Measurements from ENCODE around the gene ANKRD36B. TPM values are rescaled to one million over a fixed set of nuclear protein-coding genes. Genes with fewer than 3 reads are reported as not detected.
A peak's percentile ranks its signal among the peaks of the same experiment; 100 is the strongest.
"Not testable (repeated sequence)": the region's sequence is repeated elsewhere in the genome, so short reads cannot be mapped to it uniquely, and the experiment has no call there.

Gene ANKRD36B
- total RNA-seq, 1 experiment from 2014 or later: 79.2 TPM

- H3K9me2 ChIP-seq (replicated peaks; ENCODE audit: insufficient read depth, low read length); H3K9ac ChIP-seq (ENCODE audit: low read length); H3K9me3 ChIP-seq (ENCODE audit: low read length); H4K20me1 ChIP-seq (ENCODE audit: insufficient read depth, low read depth, low read length); H3K4me3 ChIP-seq (ENCODE audit: low read length); H3K4me1 ChIP-seq (ENCODE audit: low read length); DNase-seq; H3K27ac ChIP-seq (ENCODE audit: low read length); H3K4me2 ChIP-seq (ENCODE audit: low read depth, low read length, poor library complexity, severe bottlenecking); H3K36me3 ChIP-seq (ENCODE audit: insufficient read depth, low read length); H2AFZ ChIP-seq (ENCODE audit: low read length); H3K79me2 ChIP-seq (ENCODE audit: low read length); H3K27me3 ChIP-seq (ENCODE audit: low read length): not testable (repeated sequence)
These were observed 22.2 kb upstream of the ANKRD36B start for GRCh38 chr2:97611895-97612294.

- H3K27ac ChIP-seq (ENCODE audit: low read length); H4K20me1 ChIP-seq (ENCODE audit: insufficient read depth, low read depth, low read length); H3K36me3 ChIP-seq (ENCODE audit: insufficient read depth, low read length); H3K4me2 ChIP-seq (ENCODE audit: low read depth, low read length, poor library complexity, severe bottlenecking); H3K4me1 ChIP-seq (ENCODE audit: low read length); H3K9ac ChIP-seq (ENCODE audit: low read length); H3K27me3 ChIP-seq (ENCODE audit: low read length); H3K4me3 ChIP-seq (ENCODE audit: low read length); DNase-seq; H3K9me3 ChIP-seq (ENCODE audit: low read length); H3K9me2 ChIP-seq (replicated peaks; ENCODE audit: insufficient read depth, low read length); H2AFZ ChIP-seq (ENCODE audit: low read length); H3K79me2 ChIP-seq (ENCODE audit: low read length): not testable (repeated sequence)
These were observed 19.1 kb upstream of the ANKRD36B start for GRCh38 chr2:97608745-97609144.

- not testable (repeated sequence) for DNase-seq; H3K27me3 ChIP-seq (ENCODE audit: low read length); H4K20me1 ChIP-seq (ENCODE audit: insufficient read depth, low read depth, low read length); H3K9me3 ChIP-seq (ENCODE audit: low read length); H3K36me3 ChIP-seq (ENCODE audit: insufficient read depth, low read length); H3K9me2 ChIP-seq (replicated peaks; ENCODE audit: insufficient read depth, low read length); H3K27ac ChIP-seq (ENCODE audit: low read length); H3K79me2 ChIP-seq (ENCODE audit: low read length); H3K4me1 ChIP-seq (ENCODE audit: low read length); H3K4me2 ChIP-seq (ENCODE audit: low read depth, low read length, poor library complexity, severe bottlenecking); H3K9ac ChIP-seq (ENCODE audit: low read length); H3K4me3 ChIP-seq (ENCODE audit: low read length); H2AFZ ChIP-seq (ENCODE audit: low read length)
These were observed 16.1 kb upstream of the ANKRD36B start for GRCh38 chr2:97605524-97606339.

GRCh38 chr2:97605109-97605508, 15.4 kb upstream of the ANKRD36B start:
- H3K36me3 ChIP-seq (ENCODE audit: insufficient read depth, low read length); DNase-seq; H3K9me2 ChIP-seq (replicated peaks; ENCODE audit: insufficient read depth, low read length): not testable (repeated sequence)

GRCh38 chr2:97601537-97601936, 11.9 kb upstream of the ANKRD36B start:
- H3K4me3 ChIP-seq (ENCODE audit: low read length); H4K20me1 ChIP-seq (ENCODE audit: insufficient read depth, low read depth, low read length); H3K9me3 ChIP-seq (ENCODE audit: low read length); H3K27ac ChIP-seq (ENCODE audit: low read length); H3K36me3 ChIP-seq (ENCODE audit: insufficient read depth, low read length); H2AFZ ChIP-seq (ENCODE audit: low read length); H3K9ac ChIP-seq (ENCODE audit: low read length); DNase-seq; H3K4me2 ChIP-seq (ENCODE audit: low read depth, low read length, poor library complexity, severe bottlenecking); H3K79me2 ChIP-seq (ENCODE audit: low read length); H3K4me1 ChIP-seq (ENCODE audit: low read length); H3K27me3 ChIP-seq (ENCODE audit: low read length); H3K9me2 ChIP-seq (replicated peaks; ENCODE audit: insufficient read depth, low read length): not testable (repeated sequence)

More at GRCh38 chr2:97605109-97605508, 15.4 kb upstream of the ANKRD36B start:
- H3K27ac ChIP-seq (ENCODE audit: low read length); H4K20me1 ChIP-seq (ENCODE audit: insufficient read depth, low read depth, low read length); H2AFZ ChIP-seq (ENCODE audit: low read length); H3K9me3 ChIP-seq (ENCODE audit: low read length); H3K4me2 ChIP-seq (ENCODE audit: low read depth, low read length, poor library complexity, severe bottlenecking); H3K4me3 ChIP-seq (ENCODE audit: low read length); H3K9ac ChIP-seq (ENCODE audit: low read length); H3K4me1 ChIP-seq (ENCODE audit: low read length); H3K27me3 ChIP-seq (ENCODE audit: low read length); H3K79me2 ChIP-seq (ENCODE audit: low read length): not testable (repeated sequence)

GRCh38 chr2:97596180-97596579, 6.5 kb upstream of the ANKRD36B start:
- H3K27me3 ChIP-seq (ENCODE audit: low read length); H3K9me3 ChIP-seq (ENCODE audit: low read length); H4K20me1 ChIP-seq (ENCODE audit: insufficient read depth, low read depth, low read length); H3K27ac ChIP-seq (ENCODE audit: low read length); H3K4me2 ChIP-seq (ENCODE audit: low read depth, low read length, poor library complexity, severe bottlenecking); DNase-seq; H3K9ac ChIP-seq (ENCODE audit: low read length); H2AFZ ChIP-seq (ENCODE audit: low read length); H3K4me1 ChIP-seq (ENCODE audit: low read length); H3K79me2 ChIP-seq (ENCODE audit: low read length); H3K9me2 ChIP-seq (replicated peaks; ENCODE audit: insufficient read depth, low read length); H3K36me3 ChIP-seq (ENCODE audit: insufficient read depth, low read length); H3K4me3 ChIP-seq (ENCODE audit: low read length): not testable (repeated sequence)

- not testable (repeated sequence) for H3K36me3 ChIP-seq (ENCODE audit: insufficient read depth, low read length); H3K79me2 ChIP-seq (ENCODE audit: low read length); H3K9ac ChIP-seq (ENCODE audit: low read length); H3K27ac ChIP-seq (ENCODE audit: low read length); DNase-seq; H2AFZ ChIP-seq (ENCODE audit: low read length); H3K27me3 ChIP-seq (ENCODE audit: low read length); H3K9me3 ChIP-seq (ENCODE audit: low read length); H3K4me3 ChIP-seq (ENCODE audit: low read length); H3K4me2 ChIP-seq (ENCODE audit: low read depth, low read length, poor library complexity, severe bottlenecking); H3K9me2 ChIP-seq (replicated peaks; ENCODE audit: insufficient read depth, low read length); H3K4me1 ChIP-seq (ENCODE audit: low read length); H4K20me1 ChIP-seq (ENCODE audit: insufficient read depth, low read depth, low read length)
These were observed 3.8 kb upstream of the ANKRD36B start for GRCh38 chr2:97593520-97593919.

- Histone ChIP-seq H3K9ac (ENCODE audit: low read length) (peak overlapping the region; percentile 79), H3K27ac (ENCODE audit: low read length) (peak overlapping the region; percentile 83), H3K4me2 (ENCODE audit: low read depth, low read length, poor library complexity, severe bottlenecking) (peak overlapping the region; percentile 97), H3K4me3 (ENCODE audit: low read length) (peak overlapping the region; percentile 80), H2AFZ (ENCODE audit: low read length) (peak overlapping the region; percentile 99)
- H3K9me2 ChIP-seq (replicated peaks; ENCODE audit: insufficient read depth, low read length); H3K36me3 ChIP-seq (ENCODE audit: insufficient read depth, low read length); H3K9me3 ChIP-seq (ENCODE audit: low read length); H3K79me2 ChIP-seq (ENCODE audit: low read length); H3K27me3 ChIP-seq (ENCODE audit: low read length); H4K20me1 ChIP-seq (ENCODE audit: insufficient read depth, low read depth, low read length); H3K4me1 ChIP-seq (ENCODE audit: low read length): not testable (repeated sequence)
- DNase-seq: peak; percentile 94
These were observed 1.1 kb upstream of the ANKRD36B start for GRCh38 chr2:97590515-97591394.

All from Karpas-422 (cell line).